Activated T-cell treated with anti-CD3 and anti-CD28 coated beads for 4 hours (primary cell): Measurements from ENCODE around the gene RIF1.
"Not testable (repeated sequence)": the region's sequence is repeated elsewhere in the genome, so short reads cannot be mapped to it uniquely, and the experiment has no call there.

Experiments used
- DNase-seq: peaks from one replicate; pipeline ENCODE4 v3.0.0-alpha.2; 2020

Gene RIF1

GRCh38 chr2:151409601-151410484 is at the start of gene RIF1:
RIF1 (plus strand) TSS chr2:151409902; CDS start chr2:151410424, 522 bp downstream.
- peak; percentile 73 for DNase-seq

- no peak for DNase-seq
Measured at GRCh38 chr2:151361674-151362370, 47.9 kb upstream of the RIF1 start.

- no peak for DNase-seq
Measured at GRCh38 chr2:151363709-151364108, 46.0 kb upstream of the RIF1 start.

- DNase-seq = no peak
Measured at GRCh38 chr2:151367571-151367970, 42.1 kb upstream of the RIF1 start.

GRCh38 chr2:151374436-151374835 is 35.3 kb upstream of the RIF1 start:
- DNase-seq = no peak

- no peak for DNase-seq
Measured at GRCh38 chr2:151379169-151379568, 30.5 kb upstream of the RIF1 start.

- DNase-seq = no peak
Measured at GRCh38 chr2:151380580-151381235, 29.0 kb upstream of the RIF1 start.

- DNase-seq = no peak
Measured at GRCh38 chr2:151381266-151381665, 28.4 kb upstream of the RIF1 start.

- DNase-seq = no peak
Measured at GRCh38 chr2:151388011-151388410, 21.7 kb upstream of the RIF1 start.

- no peak for DNase-seq
Measured at GRCh38 chr2:151391436-151391835, 18.3 kb upstream of the RIF1 start.

- DNase-seq = no peak
Measured at GRCh38 chr2:151394509-151394908, 15.2 kb upstream of the RIF1 start.

GRCh38 chr2:151395509-151396374 is 14.0 kb upstream of the RIF1 start:
- DNase-seq = no peak

- no peak for DNase-seq
Measured at GRCh38 chr2:151399981-151400380, 9.7 kb upstream of the RIF1 start.

- DNase-seq = no peak
Measured at GRCh38 chr2:151401149-151401548, 8.6 kb upstream of the RIF1 start.

GRCh38 chr2:151403914-151404313 is 5.8 kb upstream of the RIF1 start:
- no peak for DNase-seq

GRCh38 chr2:151405376-151405775 is 4.3 kb upstream of the RIF1 start:
- no peak for DNase-seq

- no peak for DNase-seq
Measured at GRCh38 chr2:151407281-151407680, 2.4 kb upstream of the RIF1 start.

- no peak for DNase-seq
Measured at GRCh38 chr2:151408788-151409600, 708 bp upstream of the RIF1 start.

- peak; percentile 32 for DNase-seq
Measured at GRCh38 chr2:151410485-151410834, 758 bp downstream of the RIF1 start.

- DNase-seq = no peak
Measured at GRCh38 chr2:151417650-151418049, 7.9 kb downstream of the RIF1 start.

GRCh38 chr2:151421681-151422080 is 12.0 kb downstream of the RIF1 start:
- not testable (repeated sequence) for DNase-seq

GRCh38 chr2:151422917-151423439 is 13.3 kb downstream of the RIF1 start:
- no peak for DNase-seq
